HFF-Myc (cell line): ENCODE data around the gene PFN4.

Experiments
- DNase-seq: peaks from one replicate; pipeline ENCODE4 v3.0.0-alpha.2; 2011; ENCODE audit warnings: low read depth; ENCODE audit errors: extremely low read depth
- H3K4me3 ChIP-seq: replicated peaks from 2 replicates; pipeline ENCODE4 v1.5.1; 2011; ENCODE audit warnings: low read depth, mild to moderate bottlenecking, control low read depth, low read length
- CTCF ChIP-seq: IDR thresholded peaks from 2 replicates; pipeline ENCODE4 v1.5.1; 2012; ENCODE audit warnings: mild to moderate bottlenecking, low read depth, low read length, control low read depth; ENCODE audit errors: missing control alignments

PFN4 gene

DNA sequence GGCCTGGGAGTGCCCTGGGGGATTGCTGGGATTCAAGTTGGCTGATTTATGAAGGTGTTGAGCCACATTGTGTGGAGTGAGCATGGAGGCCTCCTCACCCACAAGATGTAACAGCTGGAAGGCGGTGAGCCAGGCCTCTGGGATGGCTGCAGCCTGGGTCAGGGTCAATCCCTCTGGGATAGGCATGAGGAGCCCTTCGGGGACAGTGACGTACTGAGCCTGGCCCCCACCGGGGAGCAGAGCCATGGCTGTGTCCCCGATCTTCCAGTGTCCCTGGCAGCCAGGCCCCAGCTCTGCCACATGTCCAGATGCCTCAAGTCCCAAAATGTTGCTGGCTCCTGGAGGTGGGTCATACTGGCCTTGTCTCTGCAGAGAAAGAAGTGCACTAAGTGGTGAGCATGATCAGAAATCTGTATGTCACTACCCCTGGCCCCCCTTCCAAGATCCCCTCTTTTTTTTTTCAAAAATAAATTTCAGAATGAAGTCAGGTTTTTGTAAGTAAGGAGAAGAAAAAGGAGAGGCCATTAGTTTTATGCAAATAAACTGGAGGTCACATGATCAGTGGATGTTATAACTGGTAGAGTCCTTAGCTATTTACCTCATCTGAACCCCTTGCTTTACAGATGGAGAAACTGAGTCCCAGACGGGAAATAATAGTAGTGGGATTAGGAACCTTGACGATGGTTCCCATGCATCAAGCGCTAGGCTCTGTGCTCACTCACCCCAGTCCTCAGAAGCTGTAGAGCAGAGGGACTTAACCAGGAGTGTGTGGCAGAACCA is 40.2 kb downstream of the PFN4 start:
- peak overlapping the region; percentile 73 for H3K4me3 ChIP-seq
- no peak for DNase-seq
- TF ChIP-seq CTCF = no peak

DNA sequence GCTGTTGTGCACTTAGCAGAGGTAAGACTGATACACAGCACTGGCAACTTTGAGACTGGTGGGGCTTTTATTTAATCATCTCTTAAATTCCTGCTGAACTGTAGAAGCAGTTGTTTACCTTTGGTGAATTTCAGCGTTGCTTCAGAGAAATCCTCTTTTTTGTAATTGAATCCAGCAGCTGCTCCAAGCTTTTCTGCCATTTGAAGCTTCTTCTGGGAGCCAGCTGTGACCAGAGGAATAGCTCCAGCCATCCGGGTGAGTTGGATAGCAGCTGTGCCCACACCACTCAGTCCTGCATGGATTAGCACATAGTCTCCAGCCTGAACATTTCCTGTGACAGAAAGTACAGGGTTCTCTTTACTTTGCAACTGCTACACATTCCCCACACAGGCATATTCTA is 42.4 kb downstream of the PFN4 start:
- no peak for TF ChIP-seq CTCF
- H3K4me3 ChIP-seq = no peak overlapping the region
- no peak for DNase-seq

DNA sequence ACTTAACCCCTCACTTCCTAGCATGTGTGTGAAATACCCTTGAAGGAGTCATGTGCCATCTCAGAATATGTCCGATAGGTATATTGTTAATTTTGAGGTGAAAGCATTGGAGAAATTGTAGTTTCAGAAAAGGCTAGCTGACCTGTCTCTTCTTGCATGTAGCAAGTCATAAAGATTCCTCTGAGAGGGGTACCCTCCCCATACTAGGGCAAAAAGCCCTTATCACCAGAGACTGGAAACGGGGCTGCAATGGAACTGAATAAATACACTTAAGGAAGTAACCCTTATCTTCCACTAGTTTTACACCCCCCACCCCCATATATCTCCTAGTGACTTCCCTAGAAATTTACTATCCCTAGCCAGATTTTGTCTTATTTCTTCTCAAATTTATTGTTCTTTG is 45.3 kb downstream of the PFN4 start:
- TF ChIP-seq CTCF = no peak
- H3K4me3 ChIP-seq = peak overlapping the region; percentile 90
- DNase-seq = no peak

GRCh38 chr2:24077535-24077877 is 45.6 kb downstream of the PFN4 start:
- peak overlapping the region; percentile 90 for H3K4me3 ChIP-seq
- DNase-seq = no peak
- no peak for TF ChIP-seq CTCF

DNA sequence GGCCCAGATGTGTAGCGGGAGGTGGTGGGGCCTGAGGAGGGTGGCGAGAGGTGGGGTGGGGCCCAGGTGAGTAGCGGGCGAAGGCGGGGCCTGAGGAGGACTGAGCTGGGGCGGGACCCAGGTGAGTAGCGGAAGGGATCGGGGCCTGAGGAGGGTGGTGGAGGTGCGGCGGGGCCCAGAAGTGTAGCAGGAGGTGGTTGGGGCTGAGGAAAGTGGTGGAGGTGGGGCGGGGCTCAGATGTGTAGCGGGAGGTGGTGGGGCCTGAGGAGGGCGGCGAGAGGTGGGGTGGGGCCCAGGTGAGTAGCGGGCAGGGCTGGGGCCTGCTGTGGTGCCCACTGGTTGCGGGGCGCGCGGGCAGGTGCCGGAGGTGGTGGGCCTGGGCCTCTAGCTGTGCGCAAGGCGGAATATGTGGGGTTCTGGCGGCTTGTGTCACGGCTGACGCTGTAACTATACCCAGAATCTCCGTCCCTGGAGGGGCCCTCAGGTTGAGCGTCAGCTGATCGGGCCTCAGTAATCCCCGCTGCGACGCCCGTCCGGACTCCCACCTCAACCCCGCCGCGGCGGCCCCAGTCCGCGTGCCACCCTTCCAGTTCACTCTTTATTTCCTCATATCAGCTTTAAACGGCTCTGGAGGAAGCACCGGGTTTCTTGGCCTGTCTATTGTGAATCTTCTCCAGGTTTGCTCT is 46.1 kb downstream of the PFN4 start:
- TF ChIP-seq CTCF = no peak
- peak overlapping the region; percentile 90 for H3K4me3 ChIP-seq
- DNase-seq = no peak

- peak within 1 kb of the TSS; percentile 90 for H3K4me3 ChIP-seq
- DNase-seq = peak; percentile 97
- TF ChIP-seq CTCF = no peak
Measured at GRCh38 chr2:24075915-24076848, 47.0 kb downstream of the PFN4 start, which contains the start of gene SF3B6. Gene SF3B6 (minus strand): TSS chr2:24076326. CDS start chr2:24076229, 97 bp downstream.
